NCI-H2029 (cell line): ENCODE data around the gene LCE3A.
"Not testable (repeated sequence)": the region's sequence is repeated elsewhere in the genome, so short reads cannot be mapped to it uniquely, and the experiment has no call there.

Experiments used
- DNase-seq: peaks from one replicate; lab custom pipeline; 2025; lab: John Stamatoyannopoulos, UW

Gene LCE3A, protein sequence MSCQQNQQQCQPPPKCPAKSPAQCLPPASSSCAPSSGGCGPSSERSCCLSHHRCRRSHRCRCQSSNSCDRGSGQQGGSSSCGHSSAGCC

DNA sequence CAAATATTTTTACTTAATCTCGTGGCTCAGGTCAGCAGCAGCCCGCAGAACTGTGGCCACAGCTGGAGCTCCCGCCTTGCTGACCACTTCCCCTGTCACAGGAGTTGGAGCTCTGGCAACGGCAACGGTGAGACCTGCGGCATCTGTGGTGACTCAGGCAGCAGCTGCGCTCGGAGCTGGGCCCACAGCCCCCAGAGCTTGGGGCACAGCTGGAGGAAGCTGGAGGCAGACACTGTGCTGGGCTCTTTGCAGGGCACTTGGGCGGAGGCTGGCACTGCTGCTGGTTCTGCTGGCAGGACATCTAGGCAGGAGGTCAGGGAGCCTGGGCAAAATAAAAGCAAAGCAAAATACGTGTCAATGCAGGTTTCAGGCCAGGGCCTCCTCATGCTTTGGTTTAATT, at the start of gene LCE3A:
Gene LCE3A, minus strand, starts transcription at position 301 of the 400 bp plus-strand sequence. Its CDS starts 0 bp downstream, at position 301.
- DNase-seq, result no peak

DNA sequence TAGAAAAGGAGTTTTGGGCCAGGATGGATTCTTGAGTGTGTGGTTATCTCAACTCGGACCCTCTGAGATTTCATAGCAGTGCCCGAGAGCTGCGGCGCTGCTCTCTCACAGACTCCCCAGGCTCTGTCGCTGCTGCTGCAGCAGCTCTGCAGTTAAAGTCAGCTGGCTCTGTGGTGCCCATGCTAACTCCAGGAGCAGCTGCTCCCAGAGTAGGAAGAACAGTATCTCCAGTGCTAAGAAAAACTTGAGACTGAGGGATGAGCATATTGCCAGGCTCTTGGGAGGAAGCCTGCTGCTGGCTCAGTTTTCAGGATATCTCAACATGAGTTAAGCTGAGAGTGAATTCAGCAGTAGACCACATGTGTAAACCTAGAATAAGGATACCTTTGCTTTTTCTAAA, 44.7 kb upstream of the LCE3A start:
- no peak for DNase-seq

DNA sequence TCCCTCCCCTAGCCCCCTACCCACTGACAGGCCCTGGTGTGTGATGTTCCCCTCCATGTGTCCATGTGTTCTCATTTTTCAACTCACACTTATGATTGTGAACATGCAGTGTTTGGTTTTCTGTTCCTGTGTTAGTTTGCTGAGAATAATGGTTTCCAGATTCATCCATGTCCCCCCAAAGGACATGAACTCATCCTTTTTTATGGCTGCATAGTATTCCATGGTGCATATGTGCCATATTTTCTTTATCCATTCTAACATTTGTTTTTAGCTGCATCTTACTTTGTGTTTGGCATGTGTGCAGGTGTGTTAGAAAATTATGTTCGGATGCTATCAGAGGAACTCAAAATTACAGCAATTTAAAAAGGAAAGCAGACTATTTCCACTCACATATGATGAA, 43.3 kb upstream of the LCE3A start:
- DNase-seq, result not testable (repeated sequence)

DNA sequence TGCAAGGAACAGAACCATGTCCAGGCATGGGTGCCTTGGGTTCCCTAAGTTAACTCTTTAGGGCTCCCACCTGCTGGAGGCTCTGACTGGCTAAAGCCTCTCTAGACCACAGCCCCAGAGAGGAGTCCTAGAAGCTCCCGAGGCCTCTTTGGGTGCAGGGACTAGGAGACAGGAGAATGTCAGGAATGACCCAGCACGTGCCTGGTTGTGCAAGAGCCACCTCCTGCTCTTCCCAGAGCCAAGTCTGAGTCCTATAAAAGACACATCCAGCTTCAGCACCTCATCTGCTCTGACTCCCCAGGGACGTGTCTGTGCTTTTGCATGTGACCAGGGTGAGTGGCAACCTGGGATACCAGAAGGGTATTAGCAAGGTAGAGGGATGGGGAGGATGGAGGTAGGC, 40.2 kb upstream of the LCE3A start, which contains the start of gene LCE2D:
Gene LCE2D, plus strand, starts transcription at position 283 of the 400 bp plus-strand sequence. CDS start 726 bp downstream, outside the sequence.
- DNase-seq, result no peak

DNA sequence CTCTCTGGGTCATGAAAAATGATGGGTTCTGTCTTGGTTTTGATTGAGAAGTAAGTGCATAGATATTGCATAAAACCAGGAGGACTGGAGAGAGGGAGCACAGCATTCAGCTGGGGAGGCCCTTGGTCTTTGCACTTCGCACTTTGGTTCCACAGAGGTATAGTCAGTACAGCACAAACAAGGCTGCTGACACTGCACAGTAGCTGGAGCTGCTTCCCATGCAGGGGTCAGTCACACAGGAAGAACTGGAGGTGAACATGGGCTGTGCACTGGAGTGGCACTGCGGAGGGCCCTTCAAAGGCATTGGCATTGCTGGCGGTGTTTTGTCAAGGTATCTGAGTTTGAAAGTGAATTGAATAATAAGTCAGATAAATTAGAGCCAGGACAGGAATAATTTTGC, 35.7 kb upstream of the LCE3A start:
- no peak for DNase-seq

DNA sequence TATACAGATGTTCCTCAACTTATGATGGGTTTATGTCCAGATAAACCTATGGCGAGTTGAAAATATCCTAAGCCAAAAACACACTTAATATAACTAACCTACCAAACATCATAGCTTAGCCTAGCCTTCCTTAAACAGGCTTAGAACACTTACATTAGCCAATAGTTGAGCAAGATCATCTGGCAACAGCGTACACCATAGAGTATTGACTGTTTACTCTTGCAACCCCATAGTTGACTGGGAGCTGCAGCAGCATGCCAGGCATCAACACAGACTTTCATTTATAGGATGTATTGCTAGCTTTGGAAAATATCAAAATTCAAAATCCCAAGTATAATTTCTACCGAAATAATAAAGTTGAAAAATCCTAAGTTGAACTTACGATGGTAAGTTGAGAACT, 34.8 kb upstream of the LCE3A start:
- no peak for DNase-seq

DNA sequence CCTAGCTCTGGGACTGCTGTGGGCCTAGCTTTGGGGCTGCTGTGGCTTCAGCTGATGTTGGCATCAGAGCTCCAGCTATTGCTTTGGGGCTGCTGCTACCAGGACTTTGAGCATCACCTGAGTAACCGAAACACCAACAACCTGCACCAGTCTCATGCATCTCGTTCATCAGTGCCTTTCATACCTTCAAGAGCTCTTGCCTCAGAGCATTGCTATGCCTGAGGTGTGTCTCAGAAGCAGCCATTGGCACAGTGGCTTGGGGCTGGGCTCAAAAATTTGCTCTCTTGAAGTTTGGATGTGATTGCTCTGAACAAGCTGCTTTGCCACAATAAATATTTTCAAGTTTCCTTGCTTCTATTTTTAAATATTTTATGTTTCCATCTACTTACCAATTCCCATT, 33.6 kb upstream of the LCE3A start:
- no peak for DNase-seq

DNA sequence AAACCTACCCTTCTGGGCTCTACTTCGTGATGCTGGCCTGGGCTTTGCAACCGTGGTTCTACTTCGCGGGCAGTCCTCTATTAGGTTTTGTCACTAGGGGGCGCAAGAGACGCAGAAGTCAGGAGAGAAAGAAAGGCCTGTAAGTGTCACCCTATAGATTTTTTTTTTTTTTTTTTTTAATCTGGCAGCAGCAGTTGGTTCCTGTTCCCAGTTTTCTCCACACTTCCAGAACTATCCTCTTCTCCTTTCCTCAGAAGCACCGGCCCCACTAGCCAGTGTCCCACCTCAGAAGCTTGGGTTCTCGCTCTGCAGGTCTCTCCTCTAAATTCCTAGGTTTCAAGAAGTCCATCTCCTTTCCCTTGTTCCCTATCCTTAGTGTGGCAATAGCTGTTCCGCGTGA, 31.2 kb upstream of the LCE3A start:
- peak; percentile 38 for DNase-seq

DNA sequence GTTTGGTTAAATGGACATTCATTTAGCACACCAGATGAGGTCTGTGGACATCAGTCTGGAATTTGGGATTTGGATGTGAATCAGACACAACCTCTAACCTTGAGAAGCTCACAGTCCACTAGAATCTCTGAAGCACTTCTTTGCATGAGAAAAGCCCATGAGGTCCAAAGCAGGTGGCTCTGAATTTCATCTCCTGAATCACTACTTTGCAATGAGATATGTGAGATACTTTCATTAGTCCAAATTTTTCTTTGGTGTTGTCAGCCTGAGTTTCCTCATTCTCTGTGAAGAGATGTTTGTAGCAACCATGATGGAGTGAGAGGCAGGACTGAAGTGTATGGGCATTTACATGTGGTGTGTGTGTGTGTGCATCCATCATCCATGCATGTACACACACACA, 23.8 kb upstream of the LCE3A start:
- no peak for DNase-seq

DNA sequence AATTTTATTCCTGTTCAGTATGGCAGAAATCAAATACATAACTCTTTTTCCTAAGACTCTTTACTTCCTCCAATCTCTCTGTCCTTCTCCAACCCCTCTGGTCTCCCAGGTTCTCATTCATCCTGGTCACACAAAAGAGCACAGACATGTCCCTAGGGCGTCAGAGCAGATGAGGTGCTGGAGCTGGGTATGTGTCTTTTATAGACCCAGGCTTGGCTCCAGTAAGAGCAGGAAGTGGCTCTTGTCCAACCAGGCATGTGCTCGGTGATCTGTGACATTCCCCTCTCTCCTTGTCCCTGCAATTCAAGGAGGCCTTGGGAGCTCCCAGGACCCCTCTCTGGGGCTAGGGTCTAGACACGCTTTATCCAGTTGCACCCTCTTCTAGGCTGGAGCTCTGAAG, 22.2 kb upstream of the LCE3A start:
- DNase-seq, result no peak

DNA sequence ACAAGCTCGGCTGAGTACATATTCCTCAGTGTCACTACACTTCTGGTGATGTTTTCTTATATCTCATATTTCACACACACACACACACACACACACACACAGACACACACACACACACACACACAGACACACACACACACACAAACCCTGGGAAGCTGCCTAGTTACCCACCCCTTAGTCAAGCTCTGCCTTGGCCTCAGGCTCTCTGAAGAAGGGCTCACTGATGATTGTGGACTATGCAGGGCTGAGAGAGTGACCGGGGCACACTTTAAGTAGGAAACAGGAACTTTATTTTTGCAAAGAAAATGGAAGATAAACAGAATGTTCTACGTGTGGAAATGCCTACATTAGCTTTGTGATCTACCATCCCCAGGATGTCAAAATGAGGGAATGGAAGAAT, 21.0 kb upstream of the LCE3A start:
- DNase-seq, result no peak

DNA sequence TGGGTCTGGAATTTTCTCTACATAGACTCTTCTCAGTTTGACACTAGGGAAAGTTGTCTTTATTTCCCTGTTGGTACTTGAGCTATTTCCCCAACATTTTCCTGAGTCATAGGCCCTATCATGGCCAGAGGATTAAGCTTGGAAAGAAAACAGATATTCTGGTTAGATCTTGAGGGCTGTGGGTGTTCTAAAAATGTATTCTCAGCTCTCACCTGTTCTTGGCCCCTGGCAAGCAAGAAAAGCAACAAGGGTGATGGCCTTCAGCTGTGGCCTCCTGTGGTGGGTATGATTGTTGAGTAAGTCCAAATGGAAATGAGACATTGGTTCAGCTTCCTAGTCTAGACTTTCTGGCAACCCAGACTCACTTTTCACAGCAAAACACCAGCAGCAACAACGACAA, 17.4 kb upstream of the LCE3A start:
- no peak for DNase-seq

DNA sequence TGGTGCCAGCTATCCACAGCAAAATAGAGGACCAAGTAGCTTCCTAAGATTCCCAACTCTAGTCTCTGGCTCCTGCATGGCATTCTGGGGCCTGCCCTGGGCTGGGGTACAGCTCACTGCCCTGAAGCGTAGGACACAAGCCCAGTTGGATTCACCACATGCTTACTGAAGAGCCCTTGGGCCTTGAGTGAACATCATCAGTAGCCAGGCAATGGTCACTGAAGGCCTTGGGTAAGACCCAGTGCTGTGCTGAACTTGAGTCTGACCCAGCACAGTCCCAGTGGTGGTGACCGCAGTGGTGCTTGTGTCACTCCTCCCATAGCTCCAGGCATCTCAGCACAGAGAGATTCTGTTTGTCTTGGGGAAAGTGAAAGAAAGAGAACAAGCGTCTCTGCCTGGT, 7.7 kb upstream of the LCE3A start:
- DNase-seq, result no peak

DNA sequence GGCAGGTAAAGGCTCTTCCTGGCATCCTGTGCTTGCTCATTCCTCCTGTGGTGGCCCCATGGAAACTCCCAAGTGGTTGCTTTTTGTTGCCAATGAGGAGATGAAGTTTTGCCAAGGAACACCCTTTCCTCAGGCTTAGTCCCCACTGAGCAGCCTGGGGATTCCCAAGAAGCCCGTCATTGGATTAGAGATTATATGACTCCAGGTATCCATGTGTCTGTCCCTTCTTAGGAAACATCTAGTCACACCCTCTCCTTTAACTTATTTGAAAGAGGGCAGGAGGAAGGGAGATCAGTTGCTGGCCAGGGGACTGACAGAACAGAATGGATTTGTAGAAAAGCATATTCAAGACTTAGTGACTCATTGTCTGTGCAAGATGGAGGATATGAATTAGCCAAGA, 3.8 kb upstream of the LCE3A start:
- no peak for DNase-seq

DNA sequence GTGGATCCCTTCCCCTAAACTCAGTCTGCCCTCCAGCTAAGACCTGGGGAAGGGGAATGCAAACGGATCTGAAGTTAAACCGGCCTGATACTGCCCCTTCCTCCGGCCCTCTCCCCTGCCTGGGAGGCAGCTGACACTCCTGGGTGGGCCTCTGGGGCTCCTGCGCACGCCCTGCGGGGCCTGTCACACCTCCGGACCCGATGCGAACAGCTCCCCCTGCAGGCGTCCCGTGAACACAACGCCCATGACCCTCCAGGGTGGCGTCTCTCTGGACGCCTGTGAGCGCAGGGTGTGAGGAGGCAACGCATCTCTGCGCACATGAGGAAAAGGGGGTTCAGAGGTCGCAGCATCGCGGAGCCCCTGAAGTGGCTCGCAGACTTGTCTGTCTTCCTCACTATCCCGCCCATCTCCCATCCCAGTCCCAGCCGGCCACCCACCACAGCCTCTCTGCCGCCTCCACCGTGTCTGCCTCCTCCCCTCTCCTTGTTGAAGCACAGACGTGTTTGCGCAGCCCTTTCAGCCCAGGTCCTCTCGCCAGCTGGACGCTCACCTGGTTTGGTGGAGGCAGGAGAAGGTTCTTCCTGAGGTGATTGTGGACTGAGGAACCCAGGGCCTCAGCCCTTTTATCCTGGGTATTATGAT, 421 bp upstream of the LCE3A start:
- DNase-seq, result no peak

DNA sequence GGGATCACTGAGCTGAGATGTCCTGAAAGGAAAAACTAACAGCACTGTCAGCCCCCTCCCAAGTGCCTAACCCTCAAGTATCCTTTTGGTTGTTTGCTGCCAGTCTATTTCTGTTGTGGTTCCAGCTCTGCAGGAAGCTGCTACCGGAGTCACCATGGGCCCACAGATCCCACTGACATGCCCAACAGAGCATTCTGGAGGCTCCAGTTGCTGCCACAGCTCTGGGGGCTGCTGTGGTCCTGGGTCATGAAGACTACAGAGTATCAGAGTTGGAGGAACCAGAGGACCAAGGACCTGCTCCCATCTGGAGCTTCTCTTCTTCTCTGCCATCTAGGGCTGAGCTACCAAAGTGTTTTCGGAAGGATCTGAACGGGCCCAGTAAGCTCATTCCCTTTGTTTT, 910 bp downstream of the LCE3A start:
- DNase-seq, result no peak

DNA sequence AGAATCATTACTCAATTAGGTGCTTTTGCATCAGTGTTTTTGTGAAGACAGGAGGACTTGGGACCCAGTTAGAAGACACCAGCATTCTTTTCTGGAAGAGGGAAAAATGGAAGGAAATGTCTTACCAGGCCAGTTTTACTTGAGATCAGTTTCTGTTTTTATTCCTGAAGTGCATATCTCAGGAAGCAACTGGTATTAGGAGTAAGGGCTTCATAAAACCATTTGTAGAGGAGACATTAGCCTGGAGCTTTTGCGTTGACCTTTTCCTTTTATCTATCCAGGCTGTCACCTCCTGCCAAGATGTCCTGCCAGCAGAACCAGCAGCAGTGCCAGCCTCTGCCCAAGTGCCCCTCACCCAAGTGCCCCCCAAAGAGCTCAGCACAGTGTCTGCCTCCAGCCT, 9.4 kb downstream of the LCE3A start, which contains the start of gene LCE3B:
Gene LCE3B, plus strand, starts transcription at position 301 of the 400 bp plus-strand sequence. Its CDS starts 0 bp downstream, at position 301.
- DNase-seq, result no peak

DNA sequence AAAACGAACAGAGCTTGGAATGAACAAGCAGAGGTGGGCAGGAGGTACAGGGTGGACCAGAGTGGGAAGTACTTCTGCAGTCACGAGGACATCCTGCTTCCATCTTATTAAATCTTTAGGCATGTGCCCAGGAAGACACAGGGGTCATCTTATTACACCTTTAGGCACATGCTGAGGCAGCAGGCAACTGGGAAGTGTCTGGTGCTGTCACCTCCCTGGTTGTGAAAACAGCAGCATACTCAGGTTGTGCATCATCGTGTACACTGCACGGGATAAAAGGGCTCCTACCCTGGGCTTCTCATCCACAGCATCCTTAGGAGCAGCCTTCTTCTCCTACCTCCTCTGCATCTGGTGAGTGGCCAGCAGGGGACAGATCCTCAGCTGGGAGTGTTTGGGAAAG, 23.0 kb downstream of the LCE3A start, which contains the start of gene LCE3C:
Gene LCE3C, plus strand, starts transcription at position 301 of the 400 bp plus-strand sequence. CDS start 498 bp downstream, outside the sequence.
- no peak for DNase-seq

DNA sequence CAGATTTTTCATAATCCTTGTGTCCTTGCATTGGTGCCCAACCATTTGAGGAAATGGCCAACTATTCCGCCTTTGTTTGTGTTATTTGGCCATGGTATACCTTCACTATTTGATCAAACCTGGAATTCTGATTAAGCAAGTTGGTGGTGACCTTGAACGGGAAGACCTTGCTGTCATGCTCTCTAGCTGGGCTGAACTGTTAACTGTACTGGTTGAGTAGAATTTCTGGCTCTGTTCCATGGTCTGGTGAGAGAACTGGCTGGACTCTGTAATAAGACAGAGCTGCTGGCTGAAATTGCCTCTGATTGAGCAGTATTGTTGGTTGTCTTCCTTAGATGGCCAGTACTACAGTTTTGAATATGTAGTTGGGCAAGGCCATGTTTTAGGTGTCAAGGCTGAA, 25.9 kb downstream of the LCE3A start:
- no peak for DNase-seq

DNA sequence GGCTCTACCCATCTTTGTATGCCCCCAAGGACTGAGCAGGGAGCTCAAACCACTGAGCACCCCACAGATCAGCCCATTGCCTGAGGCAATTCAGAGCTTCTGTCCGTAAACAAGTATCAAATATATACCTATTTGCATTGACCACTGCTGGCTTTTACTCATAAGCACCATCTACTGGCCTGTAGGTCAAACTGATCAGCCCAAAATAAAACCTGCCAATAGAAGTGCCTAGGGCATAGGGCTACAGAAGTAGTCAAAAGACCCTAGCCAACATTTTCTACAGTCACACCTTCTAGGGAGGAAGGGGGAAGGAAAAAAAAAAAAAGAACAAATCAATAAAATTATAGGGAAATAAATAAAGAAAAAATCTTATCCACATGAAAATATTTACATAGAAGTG, 37.3 kb downstream of the LCE3A start:
- DNase-seq, result no peak

DNA sequence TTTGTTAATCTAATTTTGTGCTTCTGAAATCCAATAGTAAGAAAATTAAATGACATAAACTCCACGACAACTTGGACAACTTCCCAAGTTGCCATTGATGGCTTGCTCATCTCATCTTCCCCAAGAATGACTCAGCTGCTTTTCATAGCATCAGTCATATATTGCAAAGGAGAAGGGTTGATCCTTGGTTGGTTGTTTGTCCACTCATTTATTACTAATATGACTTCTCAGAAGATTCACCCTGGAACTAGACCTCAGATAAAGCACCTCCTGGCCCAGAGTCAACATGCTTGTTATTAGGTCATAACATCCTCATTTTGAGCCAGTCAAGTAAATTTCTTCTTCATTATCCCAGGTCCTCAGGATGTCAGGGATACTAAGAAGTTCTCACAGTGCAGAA, 40.3 kb downstream of the LCE3A start:
- DNase-seq, result no peak

DNA sequence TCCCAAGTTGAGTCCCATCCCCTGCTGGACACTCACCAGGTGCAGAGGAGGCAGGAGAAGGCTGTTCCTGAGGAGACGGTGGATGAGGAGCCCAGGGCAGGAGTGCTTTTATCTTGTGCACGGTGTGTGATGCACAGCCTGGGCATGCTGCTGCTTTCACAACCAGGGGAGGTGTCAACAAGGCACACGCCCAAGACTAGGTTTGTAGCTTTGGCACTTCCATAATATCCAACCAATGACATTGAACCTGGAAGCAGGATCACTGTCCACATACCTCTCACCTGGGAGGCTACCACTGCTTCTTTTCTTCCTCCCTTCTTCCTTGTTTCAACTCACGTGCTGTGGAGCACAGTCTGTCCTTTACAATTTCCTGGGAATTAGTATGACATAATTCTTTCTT, 42.5 kb downstream of the LCE3A start, which contains the start of gene LCE3D:
Gene LCE3D, minus strand, starts transcription at position 84 of the 400 bp plus-strand sequence. CDS start 580 bp downstream, outside the sequence.
- no peak for DNase-seq

DNA sequence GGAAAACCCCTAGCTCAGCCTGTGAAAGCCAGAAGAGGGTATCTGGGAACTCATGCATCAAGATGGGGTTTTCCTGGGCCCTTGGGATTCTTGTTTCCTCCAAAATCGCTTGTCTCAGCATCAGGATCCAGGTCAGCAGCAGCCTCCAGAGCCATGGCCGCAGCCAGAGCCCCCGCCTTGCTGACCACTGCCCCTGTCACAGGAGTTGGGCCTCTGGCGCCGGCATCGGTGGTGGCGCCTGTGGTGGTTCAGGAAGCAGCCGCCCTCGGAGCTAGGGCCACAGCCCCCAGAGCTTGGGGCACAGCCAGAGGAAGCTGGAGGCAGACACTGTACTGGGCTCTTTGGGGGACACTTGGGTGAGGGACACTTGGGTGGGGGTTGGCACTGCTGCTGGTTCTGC, 43.4 kb downstream of the LCE3A start:
- DNase-seq, result not testable (repeated sequence)

DNA sequence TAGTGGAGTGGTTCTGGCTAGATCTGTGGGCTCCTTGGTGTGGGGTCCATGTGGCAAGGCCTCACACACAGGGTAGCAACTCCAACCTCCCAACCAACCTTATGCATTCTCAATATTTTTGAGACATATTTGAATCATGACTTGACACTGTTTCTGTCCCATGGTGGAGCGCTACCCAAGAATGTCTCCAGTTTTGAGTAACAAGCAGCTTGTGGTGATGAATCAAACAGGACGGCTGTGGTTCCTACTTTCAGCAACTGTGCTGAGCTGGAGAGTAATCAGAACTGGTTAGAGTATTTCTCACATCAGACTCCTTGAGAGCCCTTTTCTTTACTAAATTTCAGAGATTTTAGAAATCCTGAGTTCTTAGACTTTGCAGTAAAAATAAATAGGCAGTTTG, 45.7 kb downstream of the LCE3A start:
- DNase-seq, result no peak
